Measurements from ENCODE around the gene RBM47. TPM values are rescaled to one million over a fixed set of nuclear protein-coding genes. Genes with fewer than 3 reads are reported as not detected.
A peak's percentile ranks its signal among the peaks of the same experiment; 100 is the strongest.

The RBM47 gene
- total RNA-seq, 1 experiment from 2014 or later, result 70.3 TPM

- H3K36me3 Mint-ChIP-seq (ENCODE audit: insufficient read depth in 1 of 3, low read depth in 3 of 3), result peaks cover 5 to 10% (median 10%) of the 10 kb centered on the region in 3 experiments; a peak in 6 of 7 replicates
- H2AFZ ChIP-seq (ENCODE audit: low read length), result no peak overlapping the region
- no peak overlapping the region for H3K14ac ChIP-seq (ENCODE audit: insufficient read depth, low read length)
- peaks cover 3% of the 10 kb centered on the region for H3K4me1 ChIP-seq (ENCODE audit: insufficient read depth, low read length)
- H2BK120ac ChIP-seq (ENCODE audit: low read depth, low read length, poor library complexity, severe bottlenecking), result no peak overlapping the region
- H4K5ac ChIP-seq (ENCODE audit: insufficient read length, low read depth, low read length), result no peak overlapping the region
- peak overlapping the region in 2 of 3 experiments; percentile 18 to 21; a peak in 1 of 7 replicates for H3K27ac Mint-ChIP-seq
- no peak overlapping the region for H3T11ph ChIP-seq (ENCODE audit: low read length)
- no peak overlapping the region for H3K23ac ChIP-seq (ENCODE audit: insufficient read length, low read depth, low read length)
- H3K4me3 Mint-ChIP-seq, result no peak overlapping the region
- H3K27ac ChIP-seq (ENCODE audit: insufficient read length, low read depth, low read length), result no peak overlapping the region
- H3K4me2 ChIP-seq (ENCODE audit: insufficient read depth, insufficient read length, low read length), result no peak overlapping the region
- H3K27me3 ChIP-seq (ENCODE audit: insufficient read depth, low read length), result no peaks in the 10 kb centered on the region
- peaks cover 8 to 9% of the 10 kb centered on the region in 2 experiments; a peak in 3 of 5 replicates for H3K9me3 Mint-ChIP-seq
- H2AK5ac ChIP-seq (ENCODE audit: insufficient read length, low read length), result no peak overlapping the region
- H2BK15ac ChIP-seq (ENCODE audit: low read depth, low read length), result no peak overlapping the region
- WGBS (ENCODE audit: extremely low coverage, insufficient read length, low lambda C conversion rate), result no CpG with 5 or more reads among the region's 7 CpGs
- H2BK20ac ChIP-seq (ENCODE audit: low read depth, low read length, poor library complexity, severe bottlenecking), result no peak overlapping the region
- DNase-seq, result no peak
- H4K91ac ChIP-seq (ENCODE audit: insufficient read length, low read depth, low read length), result no peak overlapping the region
- H3K4ac ChIP-seq (ENCODE audit: low read depth, low read length), result no peak overlapping the region
- no peaks in the 10 kb centered on the region for H3K9me3 ChIP-seq (ENCODE audit: control insufficient read depth, low read depth, low read length)
- H3K79me1 ChIP-seq (ENCODE audit: insufficient read depth, low read depth, low read length, poor library complexity, severe bottlenecking), result no peaks in the 10 kb centered on the region
- H3K27me3 Mint-ChIP-seq (ENCODE audit: low read depth), result no peaks in the 10 kb centered on the region; the same call in 1 of the 2 replicates
- H2BK5ac ChIP-seq (ENCODE audit: insufficient read length, low read length), result no peak overlapping the region
- H3K79me2 ChIP-seq (ENCODE audit: insufficient read depth, low read length), result 0 out of 2 replicates have a peak, but pooled peaks cover 2% of the 10 kb centered on the region
- no peak overlapping the region for H3K9ac ChIP-seq (ENCODE audit: extremely low read depth, insufficient read length, low read length)
- no peak overlapping the region for H3K56ac ChIP-seq (ENCODE audit: insufficient read length, low read depth, low read length)
- no peak for TF ChIP-seq CTCF (conservative IDR thresholded peaks at IDR 0.05)
- H2BK12ac ChIP-seq (ENCODE audit: insufficient read length, low read depth, low read length), result no peak overlapping the region
- H3K4me1 Mint-ChIP-seq, result peaks cover 30 to 31% of the 10 kb centered on the region in 2 experiments
- no peaks in the 10 kb centered on the region for H3K23me2 ChIP-seq (ENCODE audit: insufficient read length, low read depth, low read length, poor library complexity, severe bottlenecking)
- H4K20me1 ChIP-seq (ENCODE audit: control insufficient read depth, insufficient read depth, insufficient read length), result no peaks in the 10 kb centered on the region
- no peak overlapping the region for H4K8ac ChIP-seq (replicated peaks; ENCODE audit: insufficient read length, low read depth, low read length)
- H3K18ac ChIP-seq (ENCODE audit: insufficient read length, low read depth, low read length), result no peak overlapping the region
These were observed 147.7 kb downstream of the RBM47 start for GRCh38 chr4:40481977-40482376.

All from H9 (cell line).